C4-2B (cell line): ENCODE data around the gene TCF4.

ENCODE experiments used
- CTCF ChIP-seq: fragments of 450-650 bp; conservative IDR thresholded peaks from 2 replicates; pipeline ENCODE4 v1.5.1; 2017; ENCODE audit warnings: mild to moderate bottlenecking
- ZFX ChIP-seq: fragments of 450-650 bp; IDR thresholded peaks from 2 replicates; pipeline ENCODE4 v1.6.1; 2017

- no peak for TF ChIP-seq CTCF
- TF ChIP-seq ZFX = no peak
Measured at GRCh38 chr18:55421308-55421614, 166.7 kb downstream of the TCF4 start.
